CD4-positive, alpha-beta T cell treated with Interleukin-15 for 1 hour (primary cell): ENCODE data around the gene WDR36.

Experiments used
- DNase-seq: peaks from one replicate; pipeline ENCODE4 v3.0.0-alpha.2; 2020

Gene WDR36

DNA sequence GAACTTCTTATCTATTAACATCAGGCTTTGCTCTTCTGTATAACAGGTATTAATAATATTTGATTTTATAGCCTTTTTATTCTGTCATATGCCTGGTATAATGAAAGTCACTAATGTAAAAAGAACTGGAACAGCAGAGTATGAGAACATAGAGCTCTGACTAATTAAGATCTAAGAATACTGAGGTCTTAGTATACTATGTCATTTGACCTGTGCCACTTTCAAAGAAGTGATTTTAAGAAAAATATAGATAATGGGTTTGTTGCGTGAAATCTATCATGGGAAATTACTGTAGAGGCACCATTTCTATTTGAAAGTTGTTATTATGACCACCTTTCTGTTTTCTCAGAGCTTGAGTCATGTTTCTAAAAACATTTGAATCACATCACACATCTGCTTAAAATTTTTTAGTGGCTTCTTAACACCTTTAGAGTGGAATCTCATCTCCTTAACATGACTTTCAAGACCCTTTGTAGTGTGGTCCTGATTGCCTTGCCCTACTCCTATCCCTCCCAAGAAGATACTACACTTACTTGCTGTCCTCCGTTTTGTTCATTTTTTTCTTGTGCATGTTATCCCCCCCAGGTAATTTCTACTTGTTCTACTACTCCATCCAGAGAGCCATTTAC lies 14.3 kb downstream of the WDR36 start:
- no peak for DNase-seq

DNA sequence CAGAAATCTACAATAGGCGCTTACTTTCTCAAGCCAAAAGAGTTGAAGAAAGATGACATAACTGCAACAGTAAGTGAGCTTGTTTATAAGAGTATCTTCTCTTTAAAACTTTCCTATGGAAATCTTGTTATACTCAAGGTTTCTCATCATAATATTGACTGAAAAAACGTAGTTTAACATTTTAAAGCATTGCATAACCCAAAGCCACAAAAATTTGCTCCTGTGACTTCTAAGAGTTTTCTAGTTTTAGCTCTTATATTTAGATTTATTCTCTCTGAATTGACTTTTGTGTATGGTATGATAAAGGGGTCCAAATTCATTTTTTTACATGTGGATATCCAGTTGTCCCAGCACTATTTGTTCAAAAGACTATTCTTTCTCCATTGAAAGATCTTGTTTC lies 15.2 kb downstream of the WDR36 start:
- DNase-seq, result no peak

DNA sequence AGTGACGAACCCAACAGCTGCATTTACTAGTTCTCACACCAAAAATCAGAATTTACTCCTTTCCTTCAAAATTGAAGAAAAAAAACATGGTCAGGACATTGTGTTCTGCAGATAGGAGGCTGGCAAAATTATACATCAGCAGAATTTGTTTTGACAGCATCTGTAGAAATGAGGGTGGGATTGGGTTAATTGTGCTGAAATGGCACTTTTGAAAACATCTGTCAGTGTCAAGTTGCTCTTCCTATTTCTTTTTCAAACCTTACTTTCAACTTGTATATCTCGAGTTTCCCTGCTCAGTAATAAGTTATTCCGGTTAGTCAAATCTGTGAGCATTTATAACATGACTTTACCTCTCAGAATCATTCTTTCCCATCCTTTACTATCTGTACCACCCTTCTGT lies 19.8 kb downstream of the WDR36 start:
- no peak for DNase-seq

DNA sequence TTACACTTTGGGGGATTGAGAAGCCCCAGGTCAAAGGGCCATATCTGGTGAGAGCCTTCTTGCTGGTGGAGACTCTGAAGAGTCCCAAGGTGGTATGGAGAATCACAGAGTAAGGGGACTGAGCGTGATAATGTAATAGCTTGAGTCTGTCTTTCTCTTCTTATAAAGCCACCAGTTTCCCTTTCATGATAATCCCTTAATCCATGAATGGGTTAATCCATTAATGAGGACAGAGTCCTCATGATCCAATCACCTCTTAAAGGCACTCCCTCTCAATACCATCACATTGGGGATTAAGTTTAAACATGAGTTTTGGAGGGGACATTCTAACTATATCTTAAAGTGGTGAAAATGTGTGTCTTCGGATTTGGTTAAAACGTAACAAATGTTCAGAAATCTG lies 21.5 kb downstream of the WDR36 start:
- DNase-seq, result no peak

DNA sequence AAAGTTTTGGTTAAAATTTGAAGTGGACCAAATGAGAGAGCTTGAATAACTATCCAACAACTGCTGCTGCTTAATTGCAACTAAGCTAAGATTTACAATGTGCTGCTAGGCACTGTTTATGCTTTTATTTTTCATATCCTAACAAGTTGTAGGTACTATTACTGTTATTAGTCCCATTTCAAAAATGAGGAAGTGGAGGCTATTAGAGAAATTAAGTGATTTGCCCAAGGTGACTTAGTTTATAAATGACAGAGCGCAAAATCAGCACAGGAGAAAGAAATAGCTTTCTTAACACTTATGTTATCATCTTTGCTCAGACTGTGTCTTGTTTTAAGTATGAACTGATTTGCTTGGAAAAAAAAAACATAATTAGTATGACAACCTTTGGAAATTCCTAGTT lies 23.1 kb downstream of the WDR36 start:
- no peak for DNase-seq

DNA sequence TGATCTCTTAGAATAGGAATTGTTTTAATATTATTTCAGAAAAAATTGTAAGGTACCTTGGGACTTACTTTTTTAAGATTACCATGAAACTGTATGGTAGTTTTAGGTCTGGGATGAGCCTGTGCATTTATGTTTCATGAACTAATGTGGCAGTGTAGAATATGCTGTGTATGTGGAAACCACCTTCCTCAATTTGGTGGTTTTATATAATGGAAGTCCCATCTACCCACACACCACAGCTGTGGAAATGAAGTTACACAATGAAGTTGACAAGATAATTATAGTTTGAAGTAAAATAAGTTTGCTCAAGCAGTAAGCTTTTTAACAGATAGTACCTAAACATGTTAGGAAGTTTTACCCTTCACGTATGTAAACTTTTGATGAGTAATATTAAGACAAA lies 24.4 kb downstream of the WDR36 start:
- no peak for DNase-seq

DNA sequence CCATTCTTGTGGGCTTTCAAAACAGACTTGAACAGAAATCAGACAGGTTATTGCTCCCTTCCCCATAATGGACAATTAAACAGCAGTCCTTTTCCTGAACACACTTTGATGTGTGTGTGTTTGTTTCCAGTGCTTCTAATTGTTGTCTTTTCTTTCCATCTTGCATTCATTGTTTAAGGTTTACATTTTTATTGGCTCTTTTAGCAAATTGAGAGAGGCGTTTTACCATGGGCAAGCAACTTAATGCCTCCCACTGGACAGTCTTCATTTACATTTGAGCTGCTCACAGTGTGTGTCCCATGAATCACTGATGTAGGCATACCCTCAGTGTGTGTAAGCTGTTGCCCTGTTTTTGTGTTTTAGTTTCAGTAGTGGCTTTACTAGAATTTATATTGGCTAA lies 25.0 kb downstream of the WDR36 start:
- DNase-seq, result no peak

DNA sequence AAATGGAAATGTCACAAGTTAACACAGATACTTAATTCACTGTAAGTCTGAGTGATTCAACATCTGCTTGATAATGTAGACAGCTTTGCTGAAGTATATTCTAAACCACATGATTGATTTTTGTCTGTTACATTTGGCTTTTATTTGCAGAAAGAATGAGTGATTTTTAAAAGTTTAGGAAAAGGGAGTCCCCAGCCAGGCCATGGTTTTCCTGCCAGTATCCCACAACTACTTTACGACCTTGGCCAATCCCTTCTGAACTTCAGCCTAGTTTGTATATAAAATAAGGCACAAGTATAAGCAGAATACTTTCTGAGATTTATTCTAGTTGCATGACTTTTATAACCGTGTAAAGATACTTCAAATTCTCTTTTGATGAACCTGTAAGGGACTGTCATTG lies 27.1 kb downstream of the WDR36 start:
- DNase-seq, result no peak

DNA sequence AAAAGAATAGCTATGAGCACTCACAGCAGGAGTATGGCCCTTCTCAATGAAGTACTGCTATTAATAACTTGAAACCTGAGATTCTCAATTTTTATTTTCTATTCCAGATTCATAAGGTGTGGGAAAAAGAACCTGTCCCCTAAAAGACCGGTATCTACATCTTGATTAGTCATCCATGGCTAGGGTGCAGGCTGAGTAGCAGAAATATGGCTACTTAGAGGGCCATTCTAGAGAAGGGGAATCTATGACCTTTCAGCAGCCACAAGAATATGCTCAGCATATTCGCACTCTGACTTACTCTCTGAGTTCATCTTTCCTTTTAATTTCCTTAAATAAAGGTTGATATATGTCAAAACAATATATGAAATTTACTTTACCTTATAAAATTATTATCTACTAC lies 27.7 kb downstream of the WDR36 start:
- DNase-seq, result no peak

DNA sequence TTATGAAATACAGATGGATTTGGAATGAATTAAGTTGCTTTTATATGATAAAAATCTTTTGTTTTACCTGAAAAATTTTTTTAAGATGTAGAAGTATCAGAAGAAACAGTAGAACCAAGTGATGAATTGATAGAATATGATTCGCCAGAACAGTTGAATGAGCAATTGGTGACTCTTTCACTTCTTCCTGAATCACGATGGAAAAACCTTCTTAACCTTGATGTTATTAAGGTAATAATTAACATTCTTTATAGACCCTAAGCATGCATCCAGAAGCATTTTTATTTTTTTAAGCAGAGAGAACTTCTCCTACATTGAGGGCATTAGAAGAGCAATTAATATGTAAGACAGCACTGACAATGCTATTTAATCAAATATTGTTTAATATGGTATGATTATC lies 28.8 kb downstream of the WDR36 start:
- DNase-seq, result no peak

DNA sequence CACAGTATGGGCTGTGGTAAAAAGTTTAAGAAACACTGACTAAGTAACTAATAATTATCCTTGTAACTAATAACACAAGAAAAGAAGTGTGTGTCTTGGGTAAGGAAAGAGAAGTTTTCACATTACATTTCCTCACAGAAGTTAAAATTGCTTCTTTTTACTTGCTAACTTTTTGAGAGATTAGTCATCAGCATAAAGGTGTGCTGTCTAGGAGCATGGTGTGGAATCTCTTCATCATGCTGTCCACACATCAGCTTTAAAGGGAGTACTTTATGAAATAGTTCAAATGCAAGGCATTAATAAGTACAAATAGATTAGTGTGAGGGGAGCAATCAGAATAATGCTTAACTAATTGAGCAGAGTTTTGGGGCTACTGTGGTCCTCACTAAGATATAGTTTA lies 29.8 kb downstream of the WDR36 start:
- DNase-seq, result no peak

DNA sequence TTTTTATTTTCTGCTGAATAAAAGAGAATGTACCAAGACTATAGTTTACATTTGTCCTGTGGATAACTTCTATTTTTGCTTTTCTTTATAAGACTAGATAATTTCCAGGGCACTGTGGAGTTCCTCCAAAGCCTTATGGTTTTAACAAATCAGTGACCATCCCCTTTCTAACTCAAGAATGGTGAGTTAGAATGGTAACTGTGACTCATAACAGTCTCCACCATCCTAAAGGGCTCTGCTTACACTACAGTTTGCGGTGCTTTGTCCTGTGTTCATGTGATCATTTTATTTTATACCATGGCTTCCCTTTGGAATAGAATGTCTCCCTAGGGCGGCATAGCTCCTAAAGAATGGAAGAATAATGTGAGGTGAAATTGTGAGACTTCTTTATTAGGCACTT lies 30.2 kb downstream of the WDR36 start:
- no peak for DNase-seq

DNA sequence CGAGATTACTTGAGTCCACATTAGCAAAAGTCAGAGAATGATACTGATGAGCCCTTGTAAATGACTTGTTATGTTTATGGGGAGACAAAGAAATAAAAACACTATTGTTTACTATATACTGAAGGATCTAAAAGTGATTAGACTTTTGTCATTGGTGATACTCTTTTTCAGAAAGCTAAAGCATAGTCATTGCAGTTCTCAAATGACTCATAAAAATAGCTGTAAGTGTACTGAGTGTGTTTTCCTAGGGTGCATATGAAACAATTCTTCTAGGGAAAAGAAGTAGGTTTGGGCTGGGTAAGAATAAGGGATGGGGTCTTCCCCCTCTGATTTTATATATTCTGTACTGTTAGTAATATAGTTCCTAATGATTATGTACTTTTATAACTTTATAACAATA lies 32.6 kb downstream of the WDR36 start:
- DNase-seq, result no peak

DNA sequence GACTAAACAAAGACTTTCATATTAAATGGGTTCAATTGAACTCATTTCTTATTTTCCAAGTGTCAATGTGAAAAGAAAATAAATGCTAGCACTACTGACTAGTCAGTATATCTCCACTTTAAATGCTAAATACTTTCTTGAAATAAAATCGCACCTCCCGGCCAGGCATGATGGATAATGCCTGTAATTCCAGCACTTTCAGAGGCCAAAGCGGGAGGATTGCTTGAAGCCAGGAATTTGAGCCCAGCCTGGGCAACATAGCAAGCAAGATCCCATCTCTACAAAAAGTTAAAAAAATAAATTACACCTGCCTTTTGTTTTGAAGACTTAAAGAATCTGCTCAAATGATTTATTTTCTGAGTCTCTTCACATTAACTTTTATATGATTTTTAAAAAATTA lies 34.7 kb downstream of the WDR36 start:
- no peak for DNase-seq

DNA sequence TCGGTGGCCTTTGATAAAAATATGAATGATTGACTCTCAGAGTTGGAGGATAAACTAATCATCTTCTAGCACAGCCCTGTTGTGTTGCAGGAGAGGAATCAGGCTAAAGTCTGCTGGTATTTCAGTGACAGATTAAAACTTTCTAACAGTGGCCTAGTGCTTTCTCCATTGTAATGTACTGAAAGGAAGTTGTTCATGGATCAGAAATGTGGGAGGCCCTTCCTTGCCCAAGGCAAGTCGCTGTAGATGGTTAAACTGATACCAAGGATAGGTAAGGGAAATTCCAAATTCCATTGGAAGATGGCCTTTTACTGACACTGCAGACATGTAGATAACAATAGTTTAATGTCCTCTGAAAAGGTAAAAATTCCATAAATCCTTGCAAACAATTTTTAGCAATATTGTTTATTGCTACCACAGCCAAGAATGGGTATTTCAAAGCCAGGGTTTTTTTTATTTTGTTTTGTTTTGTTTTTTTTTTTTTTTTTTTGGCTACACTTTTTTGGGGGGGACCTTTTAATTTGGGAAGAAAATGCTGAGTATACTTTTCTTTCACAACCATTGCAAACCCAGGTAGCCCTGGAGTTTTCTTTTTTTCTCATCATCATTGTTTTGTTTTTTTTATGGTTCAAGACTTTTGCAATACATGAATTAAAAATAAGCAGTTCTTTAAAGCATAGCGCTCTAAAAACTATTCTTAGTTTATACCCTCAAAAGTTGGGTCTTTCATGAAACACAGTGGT lies 35.5 kb downstream of the WDR36 start:
- DNase-seq, result no peak

DNA sequence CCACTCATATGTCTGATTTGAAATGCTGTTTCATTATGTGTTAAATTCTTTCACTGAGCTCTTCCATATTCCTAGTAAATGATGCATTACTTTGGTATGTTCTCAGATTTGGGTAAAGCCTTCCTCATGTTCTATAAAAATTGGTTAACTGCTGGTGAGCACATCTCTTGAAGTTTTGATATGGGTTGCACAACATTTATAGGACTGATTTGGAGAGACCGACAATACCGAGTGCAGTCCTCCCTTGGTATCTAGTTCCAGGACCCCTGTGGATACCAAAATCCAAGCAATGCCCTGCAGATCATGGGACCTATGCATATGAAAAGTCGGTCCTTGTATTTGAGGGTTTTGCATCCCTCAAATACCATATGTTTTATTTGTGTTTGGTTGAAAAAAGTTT lies 37.8 kb downstream of the WDR36 start:
- DNase-seq, result no peak

DNA sequence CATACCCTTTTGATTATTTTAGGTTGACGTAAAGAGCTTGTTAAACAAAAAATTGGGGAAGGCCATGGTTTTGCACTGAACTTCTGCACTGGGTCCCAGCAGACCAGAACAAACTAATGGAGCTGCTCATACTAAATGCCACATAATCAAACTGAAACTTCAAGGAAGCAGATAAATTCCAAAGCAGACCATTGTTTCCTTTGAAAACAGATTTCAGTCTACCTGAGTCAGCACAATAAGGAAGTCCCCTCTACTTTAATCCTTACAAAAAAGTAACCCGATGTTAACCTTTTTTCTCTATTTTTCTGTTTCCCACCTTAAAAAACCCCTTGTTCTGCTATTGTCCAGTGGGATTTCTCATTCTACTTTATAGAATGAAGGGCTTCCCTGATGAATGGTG lies 39.2 kb downstream of the WDR36 start:
- DNase-seq, result no peak

DNA sequence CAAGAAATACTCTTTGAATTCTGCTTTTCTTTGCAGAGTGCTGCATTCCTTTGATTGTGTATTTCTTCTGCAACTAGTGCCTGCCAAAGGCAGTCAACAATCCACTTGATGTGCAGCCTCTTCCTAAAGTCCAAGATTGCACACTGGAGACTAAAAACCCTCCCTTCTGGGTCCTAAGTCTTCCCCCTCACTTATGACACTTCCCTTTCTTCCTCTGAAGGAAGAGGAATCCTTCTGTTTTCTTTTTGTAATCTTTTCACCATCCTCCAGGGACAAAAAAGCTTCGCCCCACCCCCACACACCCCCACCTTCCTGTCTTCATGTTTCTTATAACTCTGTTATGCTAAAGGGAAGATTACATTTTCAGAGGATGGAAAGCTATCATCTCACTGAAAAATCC lies 39.9 kb downstream of the WDR36 start:
- no peak for DNase-seq

DNA sequence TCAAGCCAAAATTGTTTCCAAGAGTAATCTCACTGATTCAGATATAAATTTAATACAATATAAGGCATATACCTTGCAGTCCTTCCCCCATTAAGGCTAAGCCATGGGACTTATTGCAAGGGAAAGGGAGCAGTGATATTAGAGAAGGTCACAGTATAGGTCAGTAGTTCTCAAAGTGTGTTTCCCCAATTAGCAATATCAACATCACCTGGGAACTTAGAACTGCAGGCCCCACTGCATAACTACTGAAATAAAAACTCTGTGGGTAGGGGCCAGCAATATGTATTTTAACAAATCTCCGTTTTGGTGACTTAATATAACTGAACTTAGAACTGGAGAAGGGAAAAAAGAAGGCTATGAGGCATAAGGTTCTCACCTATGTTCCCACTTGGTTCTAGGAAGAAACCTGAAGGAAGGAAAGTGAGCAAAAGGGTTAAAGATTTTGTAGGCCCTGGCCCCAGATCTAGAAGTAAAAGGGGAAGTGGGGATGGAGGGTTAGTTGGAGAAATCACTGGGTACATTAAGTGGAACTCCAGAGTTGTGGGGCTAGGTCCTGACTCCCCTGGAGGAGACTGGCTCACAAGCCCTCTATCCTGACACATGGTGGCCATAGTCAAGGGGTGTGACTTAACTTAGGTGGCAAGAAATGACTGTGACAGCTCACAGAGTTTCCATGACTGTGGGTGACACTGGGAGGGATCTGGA lies 40.7 kb downstream of the WDR36 start:
- DNase-seq, result no peak

DNA sequence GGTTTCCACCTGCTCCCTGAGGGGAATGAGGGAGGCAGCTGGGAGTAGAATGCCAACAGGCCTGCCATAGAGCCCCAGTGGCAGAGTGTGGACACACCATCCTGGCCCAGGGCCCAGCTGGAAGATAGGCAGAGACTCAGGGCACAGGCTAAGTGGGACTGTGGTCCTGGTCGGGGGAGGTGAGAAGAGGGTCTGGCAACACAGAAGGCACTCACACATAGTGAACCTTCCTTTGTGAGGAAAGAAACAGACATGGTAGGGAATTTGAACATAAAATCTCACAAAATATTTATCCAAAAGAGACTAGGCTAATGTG lies 41.2 kb downstream of the WDR36 start:
- no peak for DNase-seq

DNA sequence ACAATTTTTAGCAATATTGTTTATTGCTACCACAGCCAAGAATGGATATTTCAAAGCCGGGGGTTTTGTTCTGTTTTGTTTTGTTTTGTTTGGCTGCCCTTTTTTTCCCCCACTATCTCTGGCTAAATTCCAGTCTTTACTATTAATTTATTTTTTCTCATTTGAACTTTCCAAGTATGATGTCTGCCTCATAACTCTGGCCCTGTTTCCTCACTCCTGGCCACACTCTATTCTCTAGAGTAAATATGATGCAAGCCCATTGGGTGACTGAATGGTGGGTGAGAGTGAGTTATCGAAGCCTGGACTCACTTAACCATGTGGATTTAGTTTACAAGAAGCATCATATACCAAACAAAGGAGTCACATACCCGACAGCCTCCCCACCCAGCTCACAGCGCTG lies 41.9 kb downstream of the WDR36 start:
- DNase-seq, result no peak

DNA sequence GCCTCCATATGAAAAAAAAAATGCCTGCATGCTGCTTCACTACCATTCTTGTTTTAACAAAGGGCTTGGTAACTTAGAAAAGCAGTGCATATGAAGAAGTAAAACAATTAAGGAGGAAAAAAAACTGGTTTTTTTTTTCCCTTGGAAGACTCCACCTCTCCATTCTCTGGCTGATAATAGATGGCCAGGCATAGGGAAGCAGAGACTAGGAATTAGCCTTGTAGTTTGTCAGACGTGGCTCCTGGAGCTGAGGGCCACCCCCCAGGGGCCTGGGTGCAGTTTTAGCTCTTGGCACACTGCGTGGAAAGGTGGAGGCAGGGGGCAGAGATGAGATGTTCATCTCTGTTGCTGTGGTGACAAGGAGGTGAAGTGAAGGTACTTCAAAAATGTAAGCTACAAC lies 42.7 kb downstream of the WDR36 start:
- no peak for DNase-seq

DNA sequence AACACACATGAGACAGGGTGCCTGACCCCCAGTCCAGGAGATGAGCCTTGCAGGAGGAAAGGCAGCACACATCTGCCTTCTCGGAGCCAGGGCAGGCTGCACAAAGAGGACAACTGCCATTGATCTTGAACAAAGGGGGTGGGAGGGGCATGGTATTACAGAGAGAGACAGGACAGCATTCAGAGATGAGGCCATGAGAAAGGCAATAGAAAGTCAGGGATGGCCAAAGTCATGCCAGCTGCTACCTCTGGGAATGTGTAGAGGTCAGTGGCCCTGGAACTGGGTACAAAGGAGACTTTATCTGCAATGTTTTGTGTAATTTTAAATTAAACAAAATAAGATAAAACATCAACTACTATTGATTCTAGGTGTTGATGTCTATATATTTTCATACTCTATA lies 43.2 kb downstream of the WDR36 start:
- no peak for DNase-seq

DNA sequence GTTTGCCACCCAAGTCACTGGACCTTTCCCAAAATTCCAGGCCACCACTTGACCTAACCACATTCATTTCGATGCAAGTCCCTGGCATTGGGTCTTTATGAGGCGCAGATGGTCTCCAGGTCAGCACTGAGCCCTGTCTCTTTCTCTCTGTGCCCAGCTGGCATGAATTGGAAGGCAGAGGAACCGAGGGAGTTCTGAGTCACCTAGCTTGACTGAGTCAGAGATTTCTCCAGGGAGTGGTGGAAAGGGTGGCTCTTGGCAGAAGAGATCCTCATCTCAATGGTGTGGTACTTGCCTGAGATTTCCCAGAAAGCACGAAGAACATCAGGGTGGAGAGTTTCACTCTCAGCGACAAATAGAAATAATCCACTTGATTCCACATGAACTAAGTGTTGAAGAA lies 43.8 kb downstream of the WDR36 start:
- no peak for DNase-seq

DNA sequence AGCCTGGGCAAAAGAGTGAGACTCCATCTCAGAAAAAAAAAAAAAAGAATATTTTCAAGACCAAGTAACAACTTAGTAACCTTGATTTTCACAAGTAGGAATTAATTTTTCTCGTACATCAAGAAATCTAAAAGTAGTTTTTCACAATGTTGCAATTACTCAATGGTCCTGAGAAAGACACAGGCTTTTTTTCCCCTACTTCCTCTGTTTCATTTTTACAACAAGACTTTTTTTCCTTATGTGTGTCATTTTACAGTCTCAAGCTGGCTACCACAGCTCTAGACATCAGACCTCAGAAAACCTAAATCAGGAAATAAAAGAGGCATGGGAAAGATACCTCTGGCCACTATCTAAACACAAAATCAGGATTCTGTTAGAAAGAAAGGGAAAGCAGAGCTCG lies 45.9 kb downstream of the WDR36 start:
- no peak for DNase-seq
